NT2/D1 (cell line): ENCODE measurements around the gene GRIN1.

Source experiments
- YY1 ChIP-seq: IDR thresholded peaks from 2 replicates; pipeline ENCODE4 v1.6.1; 2011; ENCODE audit not compliant: insufficient read length, insufficient read depth
- ZNF274 ChIP-seq: IDR thresholded peaks from 2 replicates; pipeline ENCODE4 v1.6.1; 2011; ENCODE audit warnings: mild to moderate bottlenecking, low read depth, low read length

DNA sequence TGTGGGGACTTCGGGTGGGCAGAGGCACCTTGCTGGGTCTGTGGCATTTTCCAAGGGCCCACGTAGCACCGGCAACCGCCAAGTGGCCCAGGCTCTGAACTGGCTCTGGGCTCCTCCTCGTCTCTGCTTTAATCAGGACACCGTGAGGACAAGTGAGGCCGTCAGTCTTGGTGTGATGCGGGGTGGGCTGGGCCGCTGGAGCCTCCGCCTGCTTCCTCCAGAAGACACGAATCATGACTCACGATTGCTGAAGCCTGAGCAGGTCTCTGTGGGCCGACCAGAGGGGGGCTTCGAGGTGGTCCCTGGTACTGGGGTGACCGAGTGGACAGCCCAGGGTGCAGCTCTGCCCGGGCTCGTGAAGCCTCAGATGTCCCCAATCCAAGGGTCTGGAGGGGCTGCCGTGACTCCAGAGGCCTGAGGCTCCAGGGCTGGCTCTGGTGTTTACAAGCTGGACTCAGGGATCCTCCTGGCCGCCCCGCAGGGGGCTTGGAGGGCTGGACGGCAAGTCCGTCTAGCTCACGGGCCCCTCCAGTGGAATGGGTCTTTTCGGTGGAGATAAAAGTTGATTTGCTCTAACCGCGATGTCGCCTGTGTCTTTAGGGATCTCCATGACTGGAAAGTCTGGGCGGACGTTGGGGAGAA is 30.2 kb upstream of the GRIN1 start:
- no peak for TF ChIP-seq ZNF274
- no peak for TF ChIP-seq YY1
